ENCODE measurements around the gene CYB5R3. TPM values are rescaled to one million over a fixed set of nuclear protein-coding genes. Genes with fewer than 3 reads are reported as not detected.

Gene CYB5R3
- total RNA-seq, result 100 to 1,000 TPM in 4 of 7 donors, 10 to 100 TPM in 3; 61.7 to 134 (median 101) TPM
- 10 to 100 TPM; 37.3 to 79.7 (median 66.7) TPM for polyA plus RNA-seq
- long read RNA-seq, donor 1, transcript CYB5R3-201 (9 exons, 2,124 nt), result major isoform, 55 of 70 reads
- long read RNA-seq, donor 1, transcript CYB5R3-204 (8 exons, 1,849 nt), result minor isoform, 8 of 70 reads
- long read RNA-seq, donor 1, partial matches to known transcripts, result 7 of 70 reads
- long read RNA-seq, donor 1, other reads (novel, unspliced or antisense), result 0 of 70 reads
- long read RNA-seq, donor 2, transcript CYB5R3-201 (9 exons, 2,124 nt), result major isoform, 42 of 49 reads
- long read RNA-seq, donor 2, partial matches to known transcripts, result 0 of 49 reads
- long read RNA-seq, donor 2, other reads (novel, unspliced or antisense), result 0 of 49 reads

DNA sequence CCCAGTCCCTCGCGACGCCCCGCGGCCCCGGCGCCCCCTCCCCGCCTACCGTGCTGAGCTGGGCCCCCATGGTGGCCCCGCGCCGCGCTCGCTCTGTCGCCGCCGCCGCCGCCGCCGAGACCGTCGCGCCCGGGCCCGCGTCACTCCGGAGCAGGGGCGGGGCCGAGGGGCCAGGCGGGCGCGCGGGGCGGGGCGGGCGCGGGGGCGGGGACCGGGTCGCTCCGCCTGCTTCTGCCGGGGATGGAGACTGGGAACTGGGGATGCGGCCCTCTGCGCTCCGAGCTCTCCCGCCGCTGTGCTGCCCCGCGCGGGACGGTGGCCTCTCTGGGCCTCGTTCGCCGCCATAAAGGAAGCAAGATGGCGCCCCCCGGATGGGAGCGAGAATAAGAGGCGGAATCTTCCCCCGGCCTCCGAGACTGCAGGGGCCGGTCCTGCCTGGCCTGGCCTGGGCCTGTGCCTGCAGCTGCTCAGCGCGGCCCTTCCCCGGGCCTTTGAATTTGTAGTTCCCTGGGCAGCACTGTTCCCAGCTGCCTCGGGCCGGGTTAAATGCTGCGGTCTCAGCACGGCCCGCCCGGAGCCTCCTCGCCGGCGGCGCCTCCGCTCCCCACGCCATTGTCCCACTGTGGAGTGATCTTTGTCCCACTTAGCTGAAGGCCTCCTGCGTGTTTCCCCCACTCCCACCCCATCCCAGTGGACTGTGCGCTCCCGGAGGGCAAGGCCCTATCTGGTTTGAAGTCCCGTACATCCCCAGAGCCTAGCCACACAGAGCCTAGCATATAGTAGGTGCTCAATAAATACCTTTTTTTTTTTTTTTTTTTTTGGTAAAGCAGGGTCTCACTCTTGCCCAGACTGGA lies at the start of gene CYB5R3:
CYB5R3 (minus strand) TSS at position 147 of the 854 bp plus-strand sequence; CDS start at position 70, 77 bp downstream.
- intact Hi-C loops (cut with DNase I; ENCODE audit: low total_unique reads), result no loop called here
- WGBS, 5 donors, result 6 to 25% (median 11%) methylated on average over 34 to 81 of the region's 81 CpGs
- H3K36me3 ChIP-seq, result peaks cover 0 to 13% (median 0%) of the 10 kb centered on the region in 6 donors
- H3K9me3 ChIP-seq, result no peaks in the 10 kb centered on the region
- peaks cover 35 to 52% (median 46%) of the 10 kb centered on the region in 6 donors for H3K4me1 ChIP-seq
- peak within 1 kb of the TSS; percentile 72 to 88 (median 82) for H3K4me3 ChIP-seq
- H3K27me3 ChIP-seq (replicated peaks in 1 of 7), result no peaks in the 10 kb centered on the region
- H3K27ac ChIP-seq, result peak within 1 kb of the TSS; percentile 82 to 96 (median 92)
- TF ChIP-seq, protein P1, sequence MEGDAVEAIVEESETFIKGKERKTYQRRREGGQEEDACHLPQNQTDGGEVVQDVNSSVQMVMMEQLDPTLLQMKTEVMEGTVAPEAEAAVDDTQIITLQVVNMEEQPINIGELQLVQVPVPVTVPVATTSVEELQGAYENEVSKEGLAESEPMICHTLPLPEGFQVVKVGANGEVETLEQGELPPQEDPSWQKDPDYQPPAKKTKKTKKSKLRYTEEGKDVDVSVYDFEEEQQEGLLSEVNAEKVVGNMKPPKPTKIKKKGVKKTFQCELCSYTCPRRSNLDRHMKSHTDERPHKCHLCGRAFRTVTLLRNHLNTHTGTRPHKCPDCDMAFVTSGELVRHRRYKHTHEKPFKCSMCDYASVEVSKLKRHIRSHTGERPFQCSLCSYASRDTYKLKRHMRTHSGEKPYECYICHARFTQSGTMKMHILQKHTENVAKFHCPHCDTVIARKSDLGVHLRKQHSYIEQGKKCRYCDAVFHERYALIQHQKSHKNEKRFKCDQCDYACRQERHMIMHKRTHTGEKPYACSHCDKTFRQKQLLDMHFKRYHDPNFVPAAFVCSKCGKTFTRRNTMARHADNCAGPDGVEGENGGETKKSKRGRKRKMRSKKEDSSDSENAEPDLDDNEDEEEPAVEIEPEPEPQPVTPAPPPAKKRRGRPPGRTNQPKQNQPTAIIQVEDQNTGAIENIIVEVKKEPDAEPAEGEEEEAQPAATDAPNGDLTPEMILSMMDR (IDR thresholded peaks at IDR 0.05 in 8 of 11, conservative IDR thresholded peaks at IDR 0.05 in 3 of 11), result no peak
- TF ChIP-seq POLR2A (IDR thresholded peaks at IDR 0.05) (peak in 1 of 3 donors; percentile 32), POLR2AphosphoS5 (IDR thresholded peaks at IDR 0.05) (peak; percentile 71 to 84 (median 74))
- peak; percentile 94 for DNase-seq

DNA sequence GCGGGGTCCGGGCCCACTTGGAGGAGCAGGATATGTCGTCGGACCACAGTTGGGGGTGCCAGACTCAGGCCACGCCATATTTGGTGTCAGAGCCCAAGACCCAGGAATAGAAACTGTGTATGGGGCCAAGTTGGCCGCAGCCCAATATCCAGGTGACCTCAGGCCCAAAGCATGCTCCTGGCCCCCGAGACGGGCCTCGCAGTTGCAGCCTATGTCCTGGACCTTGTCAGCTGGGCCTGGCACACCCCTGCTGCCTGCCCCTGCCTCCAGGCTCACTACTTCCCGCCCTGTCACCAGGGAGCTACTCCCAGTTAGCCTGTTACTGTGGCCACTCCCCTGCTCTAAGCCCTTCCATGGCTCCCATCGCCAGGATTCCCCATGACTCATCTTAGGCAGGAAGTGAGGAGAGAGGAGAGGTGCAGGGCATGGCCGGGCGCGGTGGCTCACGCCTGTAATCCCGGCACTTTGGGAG lies 48.4 kb upstream of the CYB5R3 start:
- peaks cover 0 to 80% (median 24%) of the 10 kb centered on the region in 6 donors for H3K4me1 ChIP-seq
- TF ChIP-seq POLR2A (IDR thresholded peaks at IDR 0.05) (no peak), POLR2AphosphoS5 (IDR thresholded peaks at IDR 0.05) (peak; percentile 40 to 68 (median 49))
- H3K27ac ChIP-seq, result peak overlapping the region in 4 of 8 donors; percentile 26 to 75 (median 59)
- no peak for DNase-seq
- H3K9me3 ChIP-seq, result no peaks in the 10 kb centered on the region
- intact Hi-C loops (cut with DNase I; ENCODE audit: low total_unique reads), result no loop called here
- H3K36me3 ChIP-seq, result peaks cover 0 to 27% (median 4%) of the 10 kb centered on the region in 6 donors
- no peaks in the 10 kb centered on the region for H3K27me3 ChIP-seq (replicated peaks in 1 of 7)
- H3K4me3 ChIP-seq, result no peak overlapping the region
- 53 to 76% (median 65%) methylated on average over 11 to 16 of the region's 16 CpGs for WGBS, 5 donors

DNA sequence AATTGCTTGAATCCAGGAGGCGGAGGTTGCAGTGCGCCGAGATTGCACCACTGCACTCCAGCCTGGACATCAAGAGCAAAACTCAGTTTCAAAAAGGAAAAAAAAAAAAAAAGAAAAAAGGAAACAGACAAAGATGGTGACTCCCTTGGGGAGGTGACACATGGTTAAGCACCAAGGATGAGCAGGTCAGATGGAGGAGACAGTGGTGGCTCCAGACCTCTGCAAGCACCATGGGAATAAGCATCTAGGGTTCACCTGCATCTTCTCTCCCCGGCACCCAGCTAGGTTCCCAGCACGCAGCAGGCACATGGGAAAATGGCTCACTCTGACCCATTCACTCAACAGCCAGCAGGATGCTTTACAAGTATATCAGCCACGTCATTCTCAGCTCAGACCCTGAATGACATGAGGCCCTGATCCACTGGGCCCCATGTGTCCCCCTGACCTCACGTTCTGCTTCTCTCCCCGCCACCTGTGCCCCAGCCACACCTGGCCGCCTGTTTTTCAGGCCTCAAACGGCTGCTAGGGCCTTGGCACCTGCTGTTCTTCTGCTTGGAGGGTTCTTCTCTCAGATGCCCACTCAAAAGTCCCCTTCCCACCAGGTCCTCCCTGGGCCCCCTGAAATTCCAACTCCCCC lies 47.3 kb upstream of the CYB5R3 start:
- H3K4me1 ChIP-seq, result peaks cover 0 to 80% (median 34%) of the 10 kb centered on the region in 6 donors
- peaks cover 0 to 38% (median 5%) of the 10 kb centered on the region in 6 donors for H3K36me3 ChIP-seq
- DNase-seq, result no peak
- H3K27ac ChIP-seq, result peak overlapping the region in 3 of 8 donors; percentile 28 to 75 (median 48)
- no peaks in the 10 kb centered on the region for H3K9me3 ChIP-seq
- H3K4me3 ChIP-seq, result no peak overlapping the region
- intact Hi-C loops (cut with DNase I; ENCODE audit: low total_unique reads), result no loop called here
- no peaks in the 10 kb centered on the region for H3K27me3 ChIP-seq (replicated peaks in 1 of 7)
- no peak for TF ChIP-seq POLR2AphosphoS5 (IDR thresholded peaks at IDR 0.05)
- TF ChIP-seq, protein P1 (IDR thresholded peaks at IDR 0.05 in 8 of 11, conservative IDR thresholded peaks at IDR 0.05 in 3 of 11), result no peak
- no peak for TF ChIP-seq POLR2A (IDR thresholded peaks at IDR 0.05)
- 72 to 84% (median 76%) methylated on average over 10 of the region's 10 CpGs for WGBS, 5 donors

DNA sequence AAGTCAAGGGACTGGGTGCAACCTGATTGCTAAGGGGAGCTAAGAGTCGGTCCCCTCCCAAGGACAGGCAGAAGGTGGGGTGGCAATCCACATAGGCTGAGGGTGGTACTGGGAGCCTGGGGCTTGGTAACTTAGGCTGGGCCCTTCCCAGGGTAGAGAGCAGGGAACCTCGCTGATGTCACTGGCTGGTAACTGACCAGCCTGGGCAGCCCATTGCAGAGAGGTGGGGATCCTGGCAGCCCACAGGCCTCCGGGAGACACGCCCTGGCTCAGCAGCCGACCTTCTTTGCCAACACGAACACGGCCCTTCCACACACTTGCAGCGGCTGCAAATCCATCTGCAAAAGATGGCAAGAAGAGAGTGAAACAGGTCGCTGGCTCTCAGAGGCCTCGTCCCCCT lies 46.1 kb upstream of the CYB5R3 start:
- peaks cover 0 to 43% (median 5%) of the 10 kb centered on the region in 6 donors for H3K36me3 ChIP-seq
- DNase-seq, result no peak
- H3K4me3 ChIP-seq, result no peak overlapping the region
- H3K27ac ChIP-seq, result no peak overlapping the region
- no peaks in the 10 kb centered on the region for H3K27me3 ChIP-seq (replicated peaks in 1 of 7)
- TF ChIP-seq POLR2AphosphoS5 (IDR thresholded peaks at IDR 0.05) (no peak), POLR2A (IDR thresholded peaks at IDR 0.05) (no peak)
- TF ChIP-seq, protein P1 (IDR thresholded peaks at IDR 0.05 in 8 of 11, conservative IDR thresholded peaks at IDR 0.05 in 3 of 11), result no peak
- H3K9me3 ChIP-seq, result no peaks in the 10 kb centered on the region
- intact Hi-C loops (cut with DNase I; ENCODE audit: low total_unique reads), result no loop called here
- 79 to 91% (median 86%) methylated on average over 8 to 10 of the region's 10 CpGs for WGBS, 5 donors
- peaks cover 0 to 70% (median 35%) of the 10 kb centered on the region in 6 donors for H3K4me1 ChIP-seq
